Vagina (tissue), 2 donors: ENCODE data around the gene FYB1. TPM values are rescaled to one million over a fixed set of nuclear protein-coding genes. Genes with fewer than 3 reads are reported as not detected.

Experiments used
- DNase-seq, 2 donors: peaks; one replicate each; pipeline ENCODE4 v3.0.0-alpha.2; 2017; ENCODE audit errors: extremely low spot score in 2 of 2
- H3K27ac ChIP-seq: fragments of 200-600 bp; sonication (generic); one replicate; pipeline ENCODE4 v1.5.1; 2019
- H3K27me3 ChIP-seq: fragments of 200-600 bp; sonication (generic); one replicate; pipeline ENCODE4 v1.5.1; 2019
- H3K36me3 ChIP-seq, 2 donors: fragments of 200-600 bp; sonication (generic); one replicate each; pipeline ENCODE4 v1.5.1; 2017 to 2019
- H3K4me1 ChIP-seq: fragments of 200-600 bp; sonication (generic); one replicate; pipeline ENCODE4 v1.5.1; 2019
- H3K4me3 ChIP-seq, 2 donors: fragments of 200-600 bp; sonication (generic); 1 replicate in 1 of 2; 2 replicates in 1 of 2; pipeline ENCODE4 v1.5.1; 2016 to 2019
- H3K9me3 ChIP-seq: fragments of 200-600 bp; sonication (generic); one replicate; pipeline ENCODE4 v1.5.1; 2019
- POLR2A ChIP-seq, 2 donors: fragments of 450-650 bp; IDR thresholded peaks; one replicate each; pipeline ENCODE4 v1.6.1; 2017; ENCODE audit warnings: antibody characterized with exemption in 2 of 2, mild to moderate bottlenecking in 2 of 2, moderate library complexity in 2 of 2
- POLR2AphosphoS5 ChIP-seq, 2 donors: sonication (generic); formaldehyde crosslinking; IDR thresholded peaks; one replicate each; pipeline ENCODE4 v1.9.0; 2017; ENCODE audit warnings: antibody characterized with exemption in 2 of 2, mild to moderate bottlenecking in 2 of 2, low read depth in 1 of 2; ENCODE audit not compliant: insufficient read depth in 1 of 2
- intact Hi-C: fragments of 100-400 bp; cut with DNase I; formaldehyde crosslinking; loops from one replicate; pipeline ENCODE4 v1.15.1; 2023
- total RNA-seq: library from RNA; depleted of rRNA; stranded (reverse); fragments of >200 nt; gene quantifications from one replicate; pipeline ENCODE4 v1.2.3, GENCODE V29; 2016
- TF ChIP-seq, protein P1 (sequence below), 3 experiments: fragments of 450-650 bp in 2 of 3; fragments of 200-600 bp in 1 of 3; sonication (generic) in 1 of 3; IDR thresholded peaks; one replicate each; pipeline ENCODE4 v1.5.1; 2017 to 2019; ENCODE audit warnings: antibody characterized with exemption in 3 of 3, mild to moderate bottlenecking in 2 of 3, moderate library complexity in 2 of 3

The FYB1 gene
- total RNA-seq, 1 donor from 2014 or later: 10.8 TPM

DNA sequence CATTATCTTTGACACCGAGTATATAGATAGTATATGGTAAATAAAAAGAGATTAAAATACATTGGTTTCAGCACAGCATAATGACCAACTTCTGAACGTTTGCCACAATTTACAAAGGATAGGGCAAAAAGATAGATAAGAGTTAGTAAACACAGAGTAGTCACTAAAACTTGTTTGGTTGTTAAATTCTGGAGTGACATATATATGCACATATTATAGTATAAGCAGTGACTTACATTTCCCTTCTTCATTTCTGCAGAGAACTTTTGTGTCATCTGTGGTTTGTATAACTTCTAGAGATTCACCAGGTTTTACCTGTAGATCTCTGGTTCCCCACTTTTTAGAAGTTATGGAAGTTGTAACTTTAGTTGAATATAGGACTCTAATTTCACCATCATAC, 100.7 kb downstream of the FYB1 start:
- TF ChIP-seq POLR2A (IDR thresholded peaks at IDR 0.05): no peak
- TF ChIP-seq, protein P1, sequence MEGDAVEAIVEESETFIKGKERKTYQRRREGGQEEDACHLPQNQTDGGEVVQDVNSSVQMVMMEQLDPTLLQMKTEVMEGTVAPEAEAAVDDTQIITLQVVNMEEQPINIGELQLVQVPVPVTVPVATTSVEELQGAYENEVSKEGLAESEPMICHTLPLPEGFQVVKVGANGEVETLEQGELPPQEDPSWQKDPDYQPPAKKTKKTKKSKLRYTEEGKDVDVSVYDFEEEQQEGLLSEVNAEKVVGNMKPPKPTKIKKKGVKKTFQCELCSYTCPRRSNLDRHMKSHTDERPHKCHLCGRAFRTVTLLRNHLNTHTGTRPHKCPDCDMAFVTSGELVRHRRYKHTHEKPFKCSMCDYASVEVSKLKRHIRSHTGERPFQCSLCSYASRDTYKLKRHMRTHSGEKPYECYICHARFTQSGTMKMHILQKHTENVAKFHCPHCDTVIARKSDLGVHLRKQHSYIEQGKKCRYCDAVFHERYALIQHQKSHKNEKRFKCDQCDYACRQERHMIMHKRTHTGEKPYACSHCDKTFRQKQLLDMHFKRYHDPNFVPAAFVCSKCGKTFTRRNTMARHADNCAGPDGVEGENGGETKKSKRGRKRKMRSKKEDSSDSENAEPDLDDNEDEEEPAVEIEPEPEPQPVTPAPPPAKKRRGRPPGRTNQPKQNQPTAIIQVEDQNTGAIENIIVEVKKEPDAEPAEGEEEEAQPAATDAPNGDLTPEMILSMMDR (IDR thresholded peaks at IDR 0.05): no peak
- TF ChIP-seq POLR2AphosphoS5 (IDR thresholded peaks at IDR 0.05; ENCODE audit: insufficient read depth in 1 of 2, low read depth in 1 of 2): no peak
- no peaks in the 10 kb centered on the region for H3K36me3 ChIP-seq
- no peak overlapping the region for H3K4me3 ChIP-seq
- H3K27ac ChIP-seq: no peak overlapping the region
- no peak for DNase-seq
- H3K9me3 ChIP-seq: no peaks in the 10 kb centered on the region
- no peaks in the 10 kb centered on the region for H3K27me3 ChIP-seq
- intact Hi-C loops: no loop called here
- no peaks in the 10 kb centered on the region for H3K4me1 ChIP-seq

DNA sequence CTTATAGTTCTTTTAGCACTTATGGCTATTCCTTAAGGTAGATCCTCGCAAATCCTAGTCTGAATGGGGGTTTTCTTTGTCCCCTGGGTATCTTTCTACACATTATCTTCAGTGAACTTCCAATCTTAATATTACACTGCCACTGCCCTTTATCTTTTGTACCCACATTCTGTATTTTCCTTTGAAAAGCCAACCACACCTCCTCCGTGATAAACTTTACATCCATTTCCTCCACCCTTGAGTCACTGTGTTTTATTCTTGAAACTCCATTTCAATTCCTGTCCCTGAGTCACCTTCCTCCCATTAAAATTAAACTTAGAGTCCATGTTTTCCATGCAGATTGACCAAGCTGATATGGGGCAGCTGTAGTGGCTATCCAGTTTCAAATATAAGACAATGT, 102.0 kb downstream of the FYB1 start:
- intact Hi-C loops: no loop called here
- Histone ChIP-seq H3K9me3 (no peaks in the 10 kb centered on the region), H3K27me3 (no peaks in the 10 kb centered on the region), H3K27ac (no peak overlapping the region), H3K4me3 (no peak overlapping the region), H3K4me1 (no peaks in the 10 kb centered on the region), H3K36me3 (no peaks in the 10 kb centered on the region)
- TF ChIP-seq POLR2AphosphoS5 (IDR thresholded peaks at IDR 0.05; ENCODE audit: insufficient read depth in 1 of 2, low read depth in 1 of 2) (no peak), POLR2A (IDR thresholded peaks at IDR 0.05) (no peak)
- TF ChIP-seq, protein P1 (IDR thresholded peaks at IDR 0.05): no peak
- no peak for DNase-seq

GRCh38 chr5:39116344-39117170, 102.8 kb downstream of the FYB1 start:
- H3K27me3 ChIP-seq: no peaks in the 10 kb centered on the region
- no peaks in the 10 kb centered on the region for H3K36me3 ChIP-seq
- H3K9me3 ChIP-seq: no peaks in the 10 kb centered on the region
- no peak overlapping the region for H3K27ac ChIP-seq
- TF ChIP-seq POLR2A (IDR thresholded peaks at IDR 0.05) (no peak), POLR2AphosphoS5 (IDR thresholded peaks at IDR 0.05; ENCODE audit: insufficient read depth in 1 of 2, low read depth in 1 of 2) (no peak)
- TF ChIP-seq, protein P1 (IDR thresholded peaks at IDR 0.05): no peak
- no peak for DNase-seq
- intact Hi-C loops: no loop called here
- no peak overlapping the region for H3K4me3 ChIP-seq
- H3K4me1 ChIP-seq: no peaks in the 10 kb centered on the region

GRCh38 chr5:39115644-39116343, 103.6 kb downstream of the FYB1 start:
- Histone ChIP-seq H3K27me3 (no peaks in the 10 kb centered on the region), H3K4me3 (no peak overlapping the region), H3K9me3 (no peaks in the 10 kb centered on the region), H3K27ac (no peak overlapping the region), H3K36me3 (no peaks in the 10 kb centered on the region), H3K4me1 (no peaks in the 10 kb centered on the region)
- no peak for TF ChIP-seq POLR2AphosphoS5 (IDR thresholded peaks at IDR 0.05; ENCODE audit: insufficient read depth in 1 of 2, low read depth in 1 of 2)
- intact Hi-C loops: no loop called here
- no peak for DNase-seq

- no peak overlapping the region for H3K4me3 ChIP-seq
- no peak for DNase-seq
- no peaks in the 10 kb centered on the region for H3K27me3 ChIP-seq
- H3K36me3 ChIP-seq: no peaks in the 10 kb centered on the region
- no peak for TF ChIP-seq POLR2A (IDR thresholded peaks at IDR 0.05)
- TF ChIP-seq POLR2AphosphoS5 (IDR thresholded peaks at IDR 0.05; ENCODE audit: insufficient read depth in 1 of 2, low read depth in 1 of 2): no peak
- TF ChIP-seq, protein P1 (IDR thresholded peaks at IDR 0.05): no peak
- intact Hi-C loops: no loop called here
- H3K9me3 ChIP-seq: no peaks in the 10 kb centered on the region
- H3K4me1 ChIP-seq: no peaks in the 10 kb centered on the region
- no peak overlapping the region for H3K27ac ChIP-seq
Observed at GRCh38 chr5:39114155-39114554, 105.2 kb downstream of the FYB1 start.
